Osteoblast (primary cell): ENCODE results near the gene DDC. TPM values are rescaled to one million over a fixed set of nuclear protein-coding genes. Genes with fewer than 3 reads are reported as not detected.

Experiments
- DNase-seq: peaks from one replicate; pipeline ENCODE4 v3.0.0; 2011; ENCODE audit warnings: low spot score, mixed read lengths; ENCODE audit not compliant: insufficient read length; ENCODE audit errors: missing footprints
- H2AFZ ChIP-seq: 2 replicates; pipeline ENCODE4 v1.6.0; 2011; ENCODE audit warnings: mild to moderate bottlenecking, low read length
- H3K27ac ChIP-seq: 2 replicates; pipeline ENCODE4 v1.5.1; 2011; ENCODE audit warnings: mild to moderate bottlenecking, low read depth, low read length, moderate library complexity
- H3K27me3 ChIP-seq: 2 replicates; pipeline ENCODE4 v1.6.0; 2012; ENCODE audit warnings: mild to moderate bottlenecking, control low read depth, inconsistent platforms, low read length, moderate library complexity; ENCODE audit not compliant: insufficient read depth
- H3K36me3 ChIP-seq: 2 replicates; pipeline ENCODE4 v1.5.1; 2011; ENCODE audit warnings: mild to moderate bottlenecking, low read length, control low read depth, moderate library complexity; ENCODE audit not compliant: insufficient read depth
- H3K4me1 ChIP-seq: 2 replicates; pipeline ENCODE4 v1.5.1; 2011; ENCODE audit warnings: mild to moderate bottlenecking, low read length, control low read depth, moderate library complexity; ENCODE audit not compliant: insufficient read depth
- H3K4me2 ChIP-seq: 2 replicates; pipeline ENCODE4 v1.6.0; 2011; ENCODE audit warnings: mild to moderate bottlenecking, low read length; ENCODE audit not compliant: insufficient read depth
- H3K4me3 ChIP-seq: fragments of 200-600 bp; sonication (generic); 3 replicates; pipeline ENCODE4 v1.5.1; 2012; ENCODE audit warnings: mild to moderate bottlenecking, low read length, inconsistent platforms; ENCODE audit not compliant: insufficient read depth
- H3K79me2 ChIP-seq: 2 replicates; pipeline ENCODE4 v1.6.0; 2012; ENCODE audit warnings: mild to moderate bottlenecking, low read length, control low read depth, inconsistent platforms; ENCODE audit not compliant: insufficient read depth
- H3K9me3 ChIP-seq: 2 replicates; pipeline ENCODE4 v1.5.1; 2011; ENCODE audit warnings: low read depth, low read length, control low read depth
- H4K20me1 ChIP-seq: 2 replicates; pipeline ENCODE4 v1.6.0; 2012; ENCODE audit warnings: mild to moderate bottlenecking, low read length, control low read depth; ENCODE audit not compliant: insufficient read depth
- total RNA-seq: library from RNA; depleted of rRNA; stranded (reverse); fragments of >200 nt; gene quantifications from 2 replicates; pipeline ENCODE4 v1.2.3, GENCODE V29; 2012
- TF ChIP-seq, protein P1 (sequence below): IDR thresholded peaks from 2 replicates; pipeline ENCODE4 v1.5.1; 2011; ENCODE audit warnings: mild to moderate bottlenecking, low read depth, low read length, moderate library complexity; ENCODE audit errors: extremely low read depth

The DDC gene
- total RNA-seq, 1 donor: not detected

- H3K27me3 ChIP-seq: peaks cover 22% of the 10 kb centered on the region
Measured at GRCh38 chr7:50467817-50468610, 97.2 kb downstream of the DDC start.

DNA sequence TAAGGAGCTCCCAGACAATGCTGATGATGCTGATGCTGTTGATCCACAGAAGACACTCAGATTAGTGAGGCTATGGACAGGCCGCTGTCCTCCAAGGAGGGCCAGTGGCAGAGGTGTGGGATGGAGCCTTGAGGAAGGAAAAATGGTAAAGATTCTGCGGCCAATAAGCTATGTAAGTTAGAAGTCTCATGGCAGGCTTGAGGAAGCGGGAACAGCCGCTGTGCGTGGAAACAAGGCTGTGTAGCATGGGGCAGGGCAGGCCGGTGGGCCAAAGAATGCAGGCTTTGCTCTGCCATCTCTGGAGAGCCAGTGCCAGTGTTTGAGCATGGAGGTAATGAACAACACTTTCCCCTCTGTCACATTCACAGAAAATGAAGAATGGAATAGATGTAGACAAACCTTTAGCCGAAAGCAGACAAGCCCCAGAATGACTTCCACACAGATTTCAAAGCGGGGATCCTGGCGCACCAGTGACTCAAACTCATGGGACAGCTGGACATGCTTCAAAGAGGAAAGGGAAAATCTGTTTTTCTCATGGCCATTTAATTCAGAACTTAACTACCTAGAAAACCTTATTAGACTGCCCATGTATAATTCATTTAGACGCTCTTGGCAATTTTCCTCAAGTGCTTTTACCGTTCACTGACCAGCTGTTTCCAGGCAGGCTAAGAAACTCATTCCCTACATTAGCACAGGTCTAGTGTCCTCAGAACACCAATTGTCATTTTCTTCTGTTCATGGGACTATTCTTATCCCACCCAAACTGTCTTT, 98.2 kb downstream of the DDC start:
- H3K4me2 ChIP-seq: no peak overlapping the region
- DNase-seq: no peak
- H3K4me1 ChIP-seq: peaks cover 7% of the 10 kb centered on the region
- no peaks in the 10 kb centered on the region for H3K9me3 ChIP-seq
- no peaks in the 10 kb centered on the region for H3K79me2 ChIP-seq
- no peaks in the 10 kb centered on the region for H4K20me1 ChIP-seq
- H3K36me3 ChIP-seq: no peaks in the 10 kb centered on the region
- no peak overlapping the region for H3K4me3 ChIP-seq
- H2AFZ ChIP-seq: no peak overlapping the region
- H3K27me3 ChIP-seq: peaks cover 19% of the 10 kb centered on the region
- H3K27ac ChIP-seq: no peak overlapping the region
- TF ChIP-seq, protein P1, sequence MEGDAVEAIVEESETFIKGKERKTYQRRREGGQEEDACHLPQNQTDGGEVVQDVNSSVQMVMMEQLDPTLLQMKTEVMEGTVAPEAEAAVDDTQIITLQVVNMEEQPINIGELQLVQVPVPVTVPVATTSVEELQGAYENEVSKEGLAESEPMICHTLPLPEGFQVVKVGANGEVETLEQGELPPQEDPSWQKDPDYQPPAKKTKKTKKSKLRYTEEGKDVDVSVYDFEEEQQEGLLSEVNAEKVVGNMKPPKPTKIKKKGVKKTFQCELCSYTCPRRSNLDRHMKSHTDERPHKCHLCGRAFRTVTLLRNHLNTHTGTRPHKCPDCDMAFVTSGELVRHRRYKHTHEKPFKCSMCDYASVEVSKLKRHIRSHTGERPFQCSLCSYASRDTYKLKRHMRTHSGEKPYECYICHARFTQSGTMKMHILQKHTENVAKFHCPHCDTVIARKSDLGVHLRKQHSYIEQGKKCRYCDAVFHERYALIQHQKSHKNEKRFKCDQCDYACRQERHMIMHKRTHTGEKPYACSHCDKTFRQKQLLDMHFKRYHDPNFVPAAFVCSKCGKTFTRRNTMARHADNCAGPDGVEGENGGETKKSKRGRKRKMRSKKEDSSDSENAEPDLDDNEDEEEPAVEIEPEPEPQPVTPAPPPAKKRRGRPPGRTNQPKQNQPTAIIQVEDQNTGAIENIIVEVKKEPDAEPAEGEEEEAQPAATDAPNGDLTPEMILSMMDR: no peak

More at GRCh38 chr7:50467817-50468610, 97.2 kb downstream of the DDC start:
- Histone ChIP-seq H3K4me3 (peak overlapping the region; percentile 46), H3K27ac (no peak overlapping the region), H3K4me1 (peaks cover 7% of the 10 kb centered on the region), H2AFZ (peak overlapping the region; percentile 76), H3K9me3 (no peaks in the 10 kb centered on the region), H4K20me1 (no peaks in the 10 kb centered on the region), H3K36me3 (no peaks in the 10 kb centered on the region), H3K4me2 (peak overlapping the region; percentile 73), H3K79me2 (no peaks in the 10 kb centered on the region)
- DNase-seq: peak; percentile 96
- TF ChIP-seq, protein P1: peak; percentile 83

- Histone ChIP-seq H3K27ac (no peak overlapping the region), H3K4me3 (no peak overlapping the region), H4K20me1 (no peaks in the 10 kb centered on the region), H3K79me2 (no peaks in the 10 kb centered on the region), H3K4me2 (no peak overlapping the region), H3K27me3 (peaks cover 19% of the 10 kb centered on the region), H3K4me1 (peaks cover 5% of the 10 kb centered on the region), H3K36me3 (no peaks in the 10 kb centered on the region), H2AFZ (no peak overlapping the region), H3K9me3 (no peaks in the 10 kb centered on the region)
- TF ChIP-seq, protein P1: no peak
- DNase-seq: no peak
Measured at GRCh38 chr7:50463035-50463434, 102.2 kb downstream of the DDC start.

- H3K4me2 ChIP-seq: no peak overlapping the region
- H3K79me2 ChIP-seq: no peaks in the 10 kb centered on the region
- H3K4me3 ChIP-seq: no peak overlapping the region
- no peaks in the 10 kb centered on the region for H3K4me1 ChIP-seq
- H2AFZ ChIP-seq: no peak overlapping the region
- peaks cover 19% of the 10 kb centered on the region for H3K27me3 ChIP-seq
- no peak overlapping the region for H3K27ac ChIP-seq
- no peaks in the 10 kb centered on the region for H3K9me3 ChIP-seq
- H3K36me3 ChIP-seq: no peaks in the 10 kb centered on the region
- no peaks in the 10 kb centered on the region for H4K20me1 ChIP-seq
- TF ChIP-seq, protein P1: no peak
- DNase-seq: peak; percentile 83
Measured at GRCh38 chr7:50462361-50462760, 102.8 kb downstream of the DDC start.
